Astrocyte of the cerebellum (primary cell): ENCODE measurements around the gene CLDN6.

Experiments
- DNase-seq: peaks from one replicate; pipeline ENCODE4 v3.0.0-alpha.2; 2011; ENCODE audit warnings: low read depth
- H3K4me3 ChIP-seq: 2 replicates; pipeline ENCODE4 v1.5.1; 2011; ENCODE audit warnings: mild to moderate bottlenecking, low read depth, low read length, moderate library complexity
- CTCF ChIP-seq: IDR thresholded peaks from 2 replicates; pipeline ENCODE4 v1.5.1; 2012; ENCODE audit warnings: low read length, low read depth, moderate library complexity, mild to moderate bottlenecking; ENCODE audit errors: missing control alignments
- in situ Hi-C: cut with HindIII; loops from 2 replicates; pipeline ENCODE4 v1.10.0; 2017; ENCODE audit warnings: low sequenced_read_pairs

CLDN6 gene

GRCh38 chr16:2971985-2972784 is 45.8 kb downstream of the CLDN6 start:
- TF ChIP-seq CTCF, result no peak

GRCh38 chr16:2971134-2971984 is 46.6 kb downstream of the CLDN6 start:
- DNase-seq, result no peak
- H3K4me3 ChIP-seq, result no peak overlapping the region
- in situ Hi-C loops, result no loop called here
- no peak for TF ChIP-seq CTCF

More at GRCh38 chr16:2971985-2972784, 45.8 kb downstream of the CLDN6 start:
- in situ Hi-C loops, result no loop called here
- DNase-seq, result no peak
- H3K4me3 ChIP-seq, result no peak overlapping the region

- peak overlapping the region; percentile 42 for H3K4me3 ChIP-seq
- no peak for DNase-seq
- no peak for TF ChIP-seq CTCF
- in situ Hi-C loops, result no loop called here
Observed at GRCh38 chr16:2970563-2970962, 47.4 kb downstream of the CLDN6 start.

- peak overlapping the region; percentile 42 for H3K4me3 ChIP-seq
- DNase-seq, result no peak
- in situ Hi-C loops, result no loop called here
- TF ChIP-seq CTCF, result peak; percentile 44
Observed at GRCh38 chr16:2969545-2970521, 48.1 kb downstream of the CLDN6 start.

- peak; percentile 42 for DNase-seq
- H3K4me3 ChIP-seq, result peak within 1 kb of the TSS; percentile 42
- no peak for TF ChIP-seq CTCF
- in situ Hi-C loops, result no loop called here
Observed at GRCh38 chr16:2968738-2969544, 49.0 kb downstream of the CLDN6 start, which contains the start of gene PAQR4. TSS of gene PAQR4 (plus strand) at chr16:2969348. CDS start at chr16:2969675, 327 bp downstream.
